NCI-H1105 (cell line): ENCODE results near the gene NNT.
"Not testable (repeated sequence)": the region's sequence is repeated elsewhere in the genome, so short reads cannot be mapped to it uniquely, and the experiment has no call there.

Source experiments
- DNase-seq: peaks from one replicate; lab custom pipeline; 2025; lab: John Stamatoyannopoulos, UW

NNT gene

GRCh38 chr5:43583724-43584123, 19.3 kb upstream of the NNT start:
- DNase-seq = no peak

- DNase-seq = no peak
These were observed 18.7 kb upstream of the NNT start for GRCh38 chr5:43584166-43584699.

- DNase-seq = no peak
These were observed 14.1 kb upstream of the NNT start for GRCh38 chr5:43588842-43589241.

GRCh38 chr5:43589310-43589709, 13.7 kb upstream of the NNT start:
- no peak for DNase-seq

- no peak for DNase-seq
These were observed 12.3 kb upstream of the NNT start for GRCh38 chr5:43590700-43591099.

GRCh38 chr5:43592363-43592762, 10.6 kb upstream of the NNT start:
- no peak for DNase-seq

- not testable (repeated sequence) for DNase-seq
These were observed 4.1 kb upstream of the NNT start for GRCh38 chr5:43598927-43599326.

GRCh38 chr5:43601454-43602260, 1.3 kb upstream of the NNT start:
- peak; percentile 16 for DNase-seq

- peak; percentile 73 for DNase-seq
These were observed 601 bp downstream of the NNT start for GRCh38 chr5:43603344-43604217.

- DNase-seq = no peak
These were observed 1.7 kb downstream of the NNT start for GRCh38 chr5:43604699-43605098.

GRCh38 chr5:43606351-43606750, 3.4 kb downstream of the NNT start:
- DNase-seq = no peak

- DNase-seq = no peak
These were observed 5.4 kb downstream of the NNT start for GRCh38 chr5:43608406-43608805.

GRCh38 chr5:43609752-43610151, 6.8 kb downstream of the NNT start:
- no peak for DNase-seq

GRCh38 chr5:43613370-43613769, 10.4 kb downstream of the NNT start:
- no peak for DNase-seq

- no peak for DNase-seq
These were observed 12.6 kb downstream of the NNT start for GRCh38 chr5:43615445-43616184.

GRCh38 chr5:43616535-43616934, 13.6 kb downstream of the NNT start:
- DNase-seq = no peak

- no peak for DNase-seq
These were observed 16.4 kb downstream of the NNT start for GRCh38 chr5:43619380-43619779.

GRCh38 chr5:43619911-43620310, 16.9 kb downstream of the NNT start:
- DNase-seq = no peak

- no peak for DNase-seq
These were observed 18.0 kb downstream of the NNT start for GRCh38 chr5:43620944-43621505.

- DNase-seq = no peak
These were observed 19.1 kb downstream of the NNT start for GRCh38 chr5:43622074-43622473.

GRCh38 chr5:43623048-43623680, 20.2 kb downstream of the NNT start:
- DNase-seq = no peak
